HS-27A (cell line): ENCODE data around the gene CASP2.
"Not testable (repeated sequence)": the region's sequence is repeated elsewhere in the genome, so short reads cannot be mapped to it uniquely, and the experiment has no call there.

ENCODE experiments used
- DNase-seq: peaks from one replicate; pipeline ENCODE4 v3.0.0-alpha.2; 2012; ENCODE audit warnings: low read depth, missing footprints

Gene CASP2

DNA sequence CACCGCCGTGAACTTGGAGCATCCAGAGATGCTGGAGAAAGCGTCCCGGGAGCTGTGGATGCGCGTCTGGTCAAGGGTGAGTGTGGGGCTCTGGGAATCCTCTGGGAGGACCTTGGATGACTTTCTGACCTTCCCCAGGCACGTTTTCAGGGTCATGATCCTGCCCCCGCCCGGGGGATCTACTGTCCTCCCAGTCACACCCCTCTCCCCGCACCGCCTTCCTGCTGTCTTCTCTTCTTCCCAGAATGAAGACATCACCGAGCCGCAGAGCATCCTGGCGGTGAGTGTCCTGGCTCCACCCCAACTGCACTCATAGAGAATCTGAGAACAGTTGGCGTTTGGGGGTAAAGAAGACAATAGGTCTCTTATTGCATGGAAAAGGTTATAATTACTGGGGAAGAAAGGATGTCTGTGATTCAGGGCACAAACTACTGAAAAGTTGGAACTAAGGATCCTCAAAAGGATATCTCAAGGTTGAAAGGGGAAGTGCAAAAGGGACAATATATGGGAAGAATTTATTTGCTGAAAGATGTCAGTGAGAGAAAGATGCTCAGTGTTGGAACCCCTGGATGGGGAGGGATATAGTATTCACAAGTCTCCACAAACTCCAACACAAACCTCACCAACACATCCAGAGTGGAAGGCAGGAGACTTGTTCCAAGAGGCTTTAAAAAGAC lies 23.0 kb upstream of the CASP2 start:
- no peak for DNase-seq

DNA sequence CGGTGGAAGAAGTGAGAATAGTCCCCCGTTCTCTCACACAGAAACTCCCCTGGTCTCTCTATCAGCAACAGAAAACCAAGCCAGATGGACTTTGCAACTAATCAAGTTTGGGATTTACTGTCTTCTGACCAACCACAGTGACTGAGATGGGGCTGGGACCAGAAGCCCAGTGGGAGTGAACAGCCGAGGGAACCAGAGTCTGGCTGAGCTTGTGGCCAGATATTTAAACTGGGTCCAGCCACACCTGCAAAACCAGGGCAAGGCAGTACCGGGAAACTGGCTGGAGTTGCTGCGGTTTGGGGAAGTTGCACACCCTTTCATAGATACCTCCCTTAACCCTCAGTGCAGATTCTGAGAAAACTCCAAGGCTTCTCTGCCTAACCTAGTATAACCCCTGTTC lies 18.9 kb upstream of the CASP2 start:
- DNase-seq, result no peak

DNA sequence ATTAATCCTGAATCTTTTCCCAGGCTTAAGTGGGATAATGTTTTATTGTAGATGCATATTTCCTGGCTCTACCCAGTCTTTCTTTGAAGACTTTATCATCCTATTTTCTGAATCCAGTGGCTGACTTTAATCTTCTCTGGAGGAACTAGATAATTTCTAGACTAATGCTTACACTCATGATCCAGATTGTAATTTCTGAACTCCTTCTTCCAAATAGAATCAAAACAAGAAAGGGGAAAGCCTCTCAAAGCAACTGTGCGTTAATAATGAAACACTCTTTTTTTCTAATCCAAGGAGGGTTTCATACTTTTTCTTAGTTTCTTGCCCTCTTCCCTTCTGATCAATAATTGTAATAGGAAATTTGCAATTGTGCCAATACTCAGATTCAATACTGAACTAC lies 16.9 kb upstream of the CASP2 start:
- DNase-seq, result no peak

DNA sequence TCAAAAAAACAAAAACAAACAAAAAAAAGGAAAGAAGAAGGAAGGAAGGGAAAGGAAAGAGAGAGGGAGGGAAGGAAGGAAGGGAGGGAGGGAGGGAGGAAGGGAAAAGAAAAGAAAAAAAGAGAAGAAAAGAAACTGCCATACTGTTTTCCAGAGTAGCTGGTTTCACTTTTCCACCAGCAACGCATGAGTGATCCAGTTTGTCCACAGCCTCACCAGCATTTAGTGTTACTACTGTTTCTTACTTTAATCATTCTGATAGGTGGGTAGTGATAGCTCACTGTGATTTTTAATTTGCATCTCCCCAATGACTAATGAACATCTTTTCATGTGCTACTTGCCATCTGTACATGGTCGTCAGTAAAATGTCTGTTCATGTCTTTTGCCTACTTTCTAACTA lies 15.3 kb upstream of the CASP2 start:
- no peak for DNase-seq

DNA sequence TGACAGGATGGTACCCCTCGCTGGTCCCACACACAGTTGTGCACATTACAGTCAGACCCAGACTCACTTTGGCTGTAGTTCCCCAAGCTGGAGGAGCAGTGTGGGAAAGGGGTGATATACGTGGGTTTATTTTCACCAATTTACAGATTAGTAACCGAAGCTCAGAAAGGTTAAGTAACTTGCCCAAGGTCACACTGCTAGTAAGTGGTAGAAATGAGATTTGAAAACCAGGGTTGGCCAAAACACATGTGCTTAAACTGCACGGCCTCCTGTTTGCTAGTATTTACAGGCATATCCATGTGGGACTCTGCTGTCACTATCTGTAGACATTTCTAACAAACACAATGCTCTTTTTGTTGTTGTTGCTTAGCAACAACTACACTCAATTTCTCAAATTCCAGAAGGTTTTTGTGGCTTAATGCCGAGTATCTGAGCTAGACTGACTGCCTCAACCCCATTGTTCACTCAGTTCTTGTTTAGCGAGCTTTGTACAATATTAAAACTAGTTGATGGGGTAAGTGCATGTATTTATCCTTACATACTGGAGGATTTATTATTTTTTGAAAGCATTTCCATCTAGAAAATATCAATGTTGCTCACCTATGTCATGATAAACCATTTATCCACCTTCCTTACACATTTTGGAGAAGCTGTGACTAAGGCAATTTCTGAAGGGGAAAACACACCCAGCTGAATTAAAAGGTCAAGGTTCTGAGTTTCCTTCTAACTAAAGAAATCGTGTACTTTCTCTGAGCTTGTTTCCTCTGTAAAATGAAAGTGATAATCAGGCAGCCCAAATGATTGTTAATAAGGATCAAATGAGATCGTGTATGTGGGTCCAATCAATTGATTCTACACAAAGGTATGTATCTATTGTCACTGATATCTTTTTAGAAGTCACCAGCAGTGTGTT lies 8.7 kb upstream of the CASP2 start:
- no peak for DNase-seq

DNA sequence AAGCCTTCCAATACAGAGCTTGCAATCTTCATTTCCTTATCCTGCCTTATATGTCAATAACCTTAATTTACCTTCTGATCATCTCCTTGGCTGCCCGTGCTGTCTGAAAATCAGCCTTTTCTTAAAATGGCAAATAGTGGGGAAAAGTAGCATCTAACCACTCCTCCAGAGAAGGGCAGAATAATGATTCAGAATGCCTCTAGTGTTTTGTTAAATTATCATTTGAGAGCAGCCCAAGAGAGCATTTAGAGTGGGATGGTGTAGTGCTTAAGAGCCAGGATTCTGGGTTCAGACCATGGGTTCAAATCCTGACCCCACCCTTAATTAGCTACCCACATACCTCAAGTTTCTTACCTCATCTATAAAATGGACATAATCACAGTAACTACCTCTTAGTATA lies 8.0 kb upstream of the CASP2 start:
- DNase-seq, result no peak

DNA sequence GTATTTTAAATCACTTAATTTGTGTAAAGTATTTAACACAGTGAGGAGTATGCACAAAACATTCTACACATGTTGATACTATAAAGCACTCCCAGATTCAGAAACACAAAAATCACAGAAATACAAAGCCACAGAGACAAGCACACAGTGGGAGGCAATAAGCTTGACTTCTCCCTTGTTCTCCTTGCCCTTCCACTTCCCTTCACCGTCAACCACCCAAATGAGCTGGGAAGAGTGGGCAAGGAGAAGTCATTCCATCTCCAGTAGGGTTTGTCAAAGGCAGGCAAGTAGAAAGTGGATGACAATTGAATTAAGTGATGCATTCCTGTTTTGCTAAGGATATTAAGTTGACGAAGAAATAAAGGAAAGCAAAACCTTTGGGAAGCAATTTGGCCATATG lies 7.6 kb upstream of the CASP2 start:
- DNase-seq, result no peak

DNA sequence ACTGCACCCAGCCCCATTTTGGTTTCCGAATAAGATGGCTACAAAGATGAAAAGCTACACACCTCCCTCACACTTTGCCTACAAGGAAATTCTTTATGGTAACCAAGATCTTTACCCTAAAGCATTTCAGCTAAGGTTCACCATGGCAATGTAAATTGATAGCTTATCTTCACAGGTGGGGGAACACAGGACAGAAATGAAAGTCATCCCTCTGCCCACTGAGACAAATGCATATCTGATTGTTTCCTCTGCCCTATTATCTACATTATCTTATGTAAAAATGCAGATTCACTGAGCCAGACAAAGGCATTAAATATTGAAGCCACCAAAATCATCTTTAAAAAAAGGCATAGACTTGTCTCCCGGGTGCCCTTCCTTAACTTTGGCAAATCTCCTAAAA lies 6.6 kb upstream of the CASP2 start:
- no peak for DNase-seq

DNA sequence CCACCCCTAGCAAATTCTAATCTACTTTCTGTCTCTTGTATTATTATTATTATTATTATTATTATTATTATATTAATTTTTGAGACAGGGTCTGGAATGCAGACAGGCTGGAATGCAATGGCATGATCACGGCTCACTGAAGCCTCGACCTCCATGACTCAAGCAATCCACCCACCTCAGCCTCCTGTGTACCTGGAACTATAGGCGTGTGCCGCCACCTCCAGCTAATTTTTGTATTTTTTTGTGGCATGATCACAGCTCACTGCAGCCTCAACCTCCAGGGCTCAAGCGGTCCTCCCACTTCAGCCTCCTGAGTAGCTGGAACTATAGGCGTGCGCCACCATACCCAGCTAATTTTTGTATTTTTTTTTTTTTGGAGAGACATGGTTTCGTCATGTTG lies 6.0 kb upstream of the CASP2 start:
- DNase-seq, result no peak

DNA sequence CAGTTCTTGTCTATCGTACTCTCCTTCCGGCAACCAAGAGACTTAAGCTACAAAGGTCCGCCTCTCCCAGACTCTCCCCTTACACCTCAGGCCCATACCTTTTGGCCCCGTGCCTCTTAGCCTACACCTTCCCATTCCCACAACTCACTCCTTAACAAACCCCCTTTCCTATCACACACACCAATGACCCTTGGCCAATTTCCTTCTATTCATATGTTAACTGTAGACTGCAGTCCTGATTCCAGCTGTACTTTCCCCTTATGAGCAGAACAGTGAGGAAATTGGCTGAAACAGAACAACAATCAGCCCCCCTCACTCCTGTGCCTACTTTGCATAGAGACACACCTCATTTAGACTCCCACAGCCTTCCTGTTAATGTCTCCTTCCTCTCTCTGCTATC lies 4.8 kb upstream of the CASP2 start:
- no peak for DNase-seq

DNA sequence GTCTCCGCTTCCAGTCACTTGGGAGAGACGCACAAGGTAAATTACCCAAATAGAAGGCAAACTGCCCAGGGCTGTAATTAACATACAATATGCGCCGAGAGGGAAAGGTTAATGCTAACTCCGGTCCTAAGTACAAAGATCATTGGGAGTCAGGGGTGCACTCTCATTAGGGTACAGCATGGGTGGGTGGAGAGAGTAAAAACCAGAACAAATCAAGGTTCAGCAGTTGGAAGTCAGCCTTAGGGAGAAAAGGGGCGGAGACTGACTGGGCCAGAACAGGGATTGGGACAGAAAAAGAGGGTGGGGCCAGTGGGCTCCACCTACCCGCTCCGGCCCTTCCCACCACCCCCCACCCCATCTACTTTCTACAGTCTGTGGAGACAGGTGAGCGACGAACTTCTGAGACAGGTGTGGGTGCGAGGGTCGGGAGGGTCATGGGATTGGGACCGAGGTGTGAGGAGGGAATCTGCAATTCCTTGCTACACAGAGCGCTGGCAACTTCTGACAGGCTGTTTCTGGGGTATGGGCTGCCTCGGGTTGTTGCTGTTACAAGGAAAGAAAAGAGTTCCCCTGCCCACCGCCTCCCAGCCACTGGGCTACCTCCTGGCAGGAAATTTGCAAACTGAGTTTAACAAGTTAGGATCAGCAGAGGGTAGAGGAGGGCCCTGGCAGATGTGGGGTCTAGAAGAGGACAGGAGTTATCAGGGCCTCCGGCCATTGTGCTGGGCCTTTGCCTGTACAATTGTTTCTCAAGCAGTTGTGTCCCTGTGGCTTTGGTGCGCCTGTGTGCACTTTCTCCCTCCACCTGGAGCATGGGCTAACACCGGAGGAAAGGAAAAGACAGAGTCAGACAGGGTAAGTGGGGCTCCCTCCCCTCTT lies 3.3 kb upstream of the CASP2 start, which contains the start of gene TMEM139:
Gene TMEM139 (plus strand): TSS at position 368 of the 879 bp plus-strand sequence. CDS start 1,000 bp downstream, outside the sequence.
- DNase-seq, result no peak

DNA sequence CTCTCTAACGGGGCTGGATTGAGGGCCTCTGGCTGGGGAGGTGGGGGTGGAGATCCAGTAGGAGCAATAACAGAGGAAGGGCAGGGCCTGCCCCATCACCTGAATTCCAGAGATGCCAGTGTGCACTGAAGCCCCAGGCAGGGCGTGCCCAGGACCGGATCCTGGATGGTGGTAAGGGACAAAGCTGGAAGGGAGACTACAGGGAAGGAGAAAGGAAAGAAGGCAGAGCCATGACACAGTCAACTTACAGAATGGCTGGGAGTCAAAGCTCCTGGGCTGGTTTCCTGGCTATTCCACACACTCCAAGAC lies 2.7 kb upstream of the CASP2 start:
- DNase-seq, result no peak

DNA sequence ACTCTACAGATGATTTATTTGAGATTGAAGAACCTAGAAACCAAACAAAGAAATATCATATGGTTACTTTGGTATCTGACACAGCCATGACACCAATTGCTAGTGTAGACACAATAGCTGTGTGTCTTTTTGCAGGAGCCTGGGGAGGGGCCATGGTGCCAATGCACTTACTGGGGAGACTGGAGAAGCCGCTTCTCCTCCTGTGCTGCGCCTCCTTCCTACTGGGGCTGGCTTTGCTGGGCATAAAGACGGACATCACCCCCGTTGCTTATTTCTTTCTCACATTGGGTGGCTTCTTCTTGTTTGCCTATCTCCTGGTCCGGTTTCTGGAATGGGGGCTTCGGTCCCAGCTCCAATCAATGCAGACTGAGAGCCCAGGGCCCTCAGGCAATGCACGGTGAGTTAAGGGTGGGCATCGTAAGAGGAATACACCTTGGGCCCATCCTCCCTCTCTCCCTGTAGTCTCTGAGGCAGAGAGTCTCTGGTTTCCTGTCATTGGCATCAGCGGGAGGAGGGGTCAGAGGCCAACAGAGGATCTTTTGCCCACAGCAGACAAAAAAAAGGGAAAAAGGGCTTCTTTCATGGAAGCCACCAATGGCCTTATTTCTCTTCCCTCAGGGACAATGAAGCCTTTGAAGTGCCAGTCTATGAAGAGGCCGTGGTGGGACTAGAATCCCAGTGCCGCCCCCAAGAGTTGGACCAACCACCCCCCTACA lies 2.2 kb upstream of the CASP2 start:
- DNase-seq, result no peak

DNA sequence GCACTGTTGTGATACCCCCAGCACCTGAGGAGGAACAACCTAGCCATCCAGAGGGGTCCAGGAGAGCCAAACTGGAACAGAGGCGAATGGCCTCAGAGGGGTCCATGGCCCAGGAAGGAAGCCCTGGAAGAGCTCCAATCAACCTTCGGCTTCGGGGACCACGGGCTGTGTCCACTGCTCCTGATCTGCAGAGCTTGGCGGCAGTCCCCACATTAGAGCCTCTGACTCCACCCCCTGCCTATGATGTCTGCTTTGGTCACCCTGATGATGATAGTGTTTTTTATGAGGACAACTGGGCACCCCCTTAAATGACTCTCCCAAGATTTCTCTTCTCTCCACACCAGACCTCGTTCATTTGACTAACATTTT lies 1.6 kb upstream of the CASP2 start:
- DNase-seq, result no peak

DNA sequence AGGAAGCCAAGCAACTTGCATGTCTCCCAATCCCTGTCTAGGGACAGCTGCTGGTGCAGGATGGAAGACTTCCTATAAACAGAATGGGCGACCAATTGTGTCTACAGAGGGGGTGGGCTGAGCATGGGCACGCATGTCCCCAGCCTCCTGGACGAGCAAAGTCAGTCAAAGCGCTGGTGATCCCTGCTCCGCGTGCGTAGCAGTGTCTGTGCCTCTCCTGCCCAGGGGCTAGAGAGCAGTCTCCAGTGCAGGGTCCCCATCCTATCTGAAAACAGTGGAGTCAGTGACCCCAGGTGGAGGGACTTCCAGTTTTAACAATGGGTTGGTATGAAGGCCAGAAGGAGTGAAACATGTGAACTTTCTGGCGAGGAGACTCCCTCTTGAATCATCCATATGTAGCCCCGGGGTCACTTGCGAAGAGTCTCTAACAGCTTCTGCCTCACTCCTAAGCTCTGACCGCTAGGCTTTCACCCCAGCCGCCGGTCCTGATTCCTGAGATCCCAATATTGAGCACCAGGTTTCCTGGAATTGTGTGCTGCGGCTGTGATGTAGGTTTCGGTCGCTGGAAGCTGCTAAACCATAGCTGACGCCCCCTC lies 714 bp upstream of the CASP2 start:
- no peak for DNase-seq

DNA sequence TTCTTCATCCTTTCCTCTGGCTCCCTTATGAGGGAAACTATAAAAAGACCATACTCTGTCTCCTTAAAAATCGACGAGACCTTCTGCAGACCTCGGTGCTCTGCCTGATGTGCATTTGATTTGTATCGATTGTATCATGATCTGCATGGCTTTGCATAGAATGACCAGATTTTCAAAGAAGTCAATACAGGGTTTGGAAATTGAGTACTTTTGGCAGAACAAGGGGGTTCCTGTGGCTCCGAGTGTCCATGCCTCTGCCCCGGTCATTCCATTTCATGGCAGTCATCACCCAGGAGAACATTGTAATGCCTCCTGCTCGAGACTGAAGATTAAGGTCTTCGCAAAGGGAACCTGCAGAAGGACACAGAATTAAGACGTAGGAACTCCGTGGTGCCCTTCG lies 685 bp downstream of the CASP2 start:
- no peak for DNase-seq

DNA sequence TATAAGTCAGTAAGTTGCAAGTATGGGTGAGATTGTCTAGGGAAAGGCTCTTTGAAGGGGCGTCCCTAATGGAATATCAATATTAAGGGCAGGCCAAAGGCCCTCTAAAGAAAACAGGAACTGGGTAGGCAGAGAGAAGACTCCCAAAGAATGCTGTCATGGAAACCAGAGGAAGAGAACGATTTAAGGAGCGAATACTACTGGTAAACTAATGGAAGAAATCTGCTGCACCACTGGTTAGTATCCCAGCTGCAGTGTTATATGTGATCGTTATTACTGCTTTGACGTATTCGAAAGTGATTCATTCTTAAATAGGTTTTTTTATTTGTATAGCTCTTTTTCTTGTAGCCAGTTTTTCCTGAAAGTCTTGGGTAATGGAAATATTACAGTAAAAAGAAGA lies 1.3 kb downstream of the CASP2 start:
- no peak for DNase-seq

DNA sequence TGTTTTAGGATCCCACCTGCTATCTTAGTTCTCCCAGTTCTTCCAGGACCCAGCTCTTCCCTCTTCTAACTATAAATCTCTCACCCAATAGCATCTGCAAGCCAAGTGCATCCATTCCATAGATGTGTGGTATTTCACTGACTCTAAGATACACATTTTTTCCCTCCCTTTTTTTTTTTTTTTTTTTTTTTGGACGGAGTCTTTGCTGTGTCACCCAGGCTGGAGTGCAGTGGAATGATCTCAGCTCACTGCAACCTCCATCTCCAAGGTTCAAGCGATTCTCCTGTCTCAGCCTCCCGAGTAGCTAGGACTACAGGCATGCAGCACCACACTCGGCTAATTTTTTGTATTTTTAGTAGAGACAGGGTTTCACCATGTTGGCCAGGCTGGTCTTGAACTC lies 1.7 kb downstream of the CASP2 start:
- not testable (repeated sequence) for DNase-seq

DNA sequence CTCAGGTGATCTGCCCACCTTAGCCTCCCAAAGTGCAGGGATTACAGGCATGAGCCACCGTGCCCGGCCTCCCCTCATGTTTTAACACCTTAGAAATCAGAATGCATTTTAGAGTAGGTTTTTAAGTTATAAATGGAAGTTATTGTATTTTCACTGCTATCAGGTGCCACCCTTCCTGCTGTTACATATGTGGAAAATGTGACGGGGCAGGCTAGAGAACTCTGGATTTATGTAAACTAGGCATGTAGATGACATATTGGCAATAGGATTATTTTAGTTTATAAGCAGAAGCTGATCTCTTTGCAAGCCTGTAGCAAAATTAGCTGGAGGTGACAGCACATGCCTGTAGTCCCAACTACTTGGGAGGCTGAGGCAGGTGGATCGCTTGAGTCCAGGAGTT lies 2.1 kb downstream of the CASP2 start:
- no peak for DNase-seq

DNA sequence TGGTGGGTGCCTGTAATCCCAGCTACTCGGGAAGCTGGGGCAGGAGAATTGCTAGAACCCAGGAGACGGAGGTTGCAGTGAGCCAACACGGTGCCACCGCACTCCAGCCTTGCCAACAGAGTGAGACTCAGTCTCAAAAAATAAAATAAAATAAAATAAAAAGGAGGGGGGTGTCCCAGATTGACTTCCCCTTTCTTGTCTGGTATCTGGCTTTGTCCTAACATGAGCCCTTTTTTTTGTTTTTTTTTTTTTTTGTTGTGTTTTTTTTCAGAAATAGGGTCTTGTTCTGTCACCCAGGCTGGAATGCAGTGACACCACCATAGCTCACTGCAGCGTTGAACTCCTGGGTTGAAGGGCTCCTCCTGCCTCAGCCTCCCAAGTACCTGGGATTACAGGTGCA lies 4.7 kb downstream of the CASP2 start:
- no peak for DNase-seq

DNA sequence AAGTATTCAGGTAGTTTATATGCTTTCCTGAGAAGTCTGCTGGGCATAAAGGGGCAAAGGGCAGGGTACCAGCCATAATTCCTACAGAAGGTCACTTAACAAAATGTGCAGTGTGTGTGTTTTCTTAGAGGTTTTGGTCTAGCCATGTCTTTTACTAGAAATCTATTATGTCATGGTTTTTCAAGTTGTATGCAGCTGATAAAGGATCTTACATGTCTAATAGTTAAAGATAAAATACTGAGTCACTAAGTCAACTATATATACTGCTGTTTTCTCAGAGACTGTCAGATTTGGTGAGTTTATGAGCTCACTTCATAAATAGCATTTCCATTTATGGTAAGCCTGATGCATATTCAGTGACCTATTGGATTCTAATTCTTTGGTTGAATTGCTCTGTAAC lies 7.7 kb downstream of the CASP2 start:
- no peak for DNase-seq

DNA sequence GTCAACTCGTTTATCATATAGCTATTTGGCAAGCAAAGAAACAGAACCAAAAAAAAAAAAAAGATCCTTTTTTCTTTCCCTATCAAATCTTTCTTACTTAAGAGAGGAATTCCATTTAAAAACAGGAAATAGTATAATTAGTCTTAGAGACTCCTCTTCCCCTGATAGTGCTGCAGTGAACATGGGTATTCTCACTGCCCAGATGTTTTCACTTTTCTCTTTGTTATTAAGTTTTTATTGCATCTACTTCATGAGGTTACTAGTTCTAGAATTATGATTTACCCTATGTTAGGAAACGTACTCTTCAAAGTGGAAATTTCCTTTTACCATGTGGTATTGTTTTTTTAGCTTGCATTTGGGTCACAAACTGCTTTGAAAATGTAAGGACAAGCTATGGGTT lies 8.5 kb downstream of the CASP2 start:
- no peak for DNase-seq
